Activated gamma-delta T cell treated with anti-CD3 and anti-CD28 coated beads, Interleukin-2, amount 50 U/mL, for 16 hours (primary cell): ENCODE data around the gene PALS1.

Experiments
- DNase-seq: peaks from one replicate; pipeline ENCODE4 v3.0.0-alpha.2; 2020; ENCODE audit warnings: low read depth

PALS1 gene

DNA sequence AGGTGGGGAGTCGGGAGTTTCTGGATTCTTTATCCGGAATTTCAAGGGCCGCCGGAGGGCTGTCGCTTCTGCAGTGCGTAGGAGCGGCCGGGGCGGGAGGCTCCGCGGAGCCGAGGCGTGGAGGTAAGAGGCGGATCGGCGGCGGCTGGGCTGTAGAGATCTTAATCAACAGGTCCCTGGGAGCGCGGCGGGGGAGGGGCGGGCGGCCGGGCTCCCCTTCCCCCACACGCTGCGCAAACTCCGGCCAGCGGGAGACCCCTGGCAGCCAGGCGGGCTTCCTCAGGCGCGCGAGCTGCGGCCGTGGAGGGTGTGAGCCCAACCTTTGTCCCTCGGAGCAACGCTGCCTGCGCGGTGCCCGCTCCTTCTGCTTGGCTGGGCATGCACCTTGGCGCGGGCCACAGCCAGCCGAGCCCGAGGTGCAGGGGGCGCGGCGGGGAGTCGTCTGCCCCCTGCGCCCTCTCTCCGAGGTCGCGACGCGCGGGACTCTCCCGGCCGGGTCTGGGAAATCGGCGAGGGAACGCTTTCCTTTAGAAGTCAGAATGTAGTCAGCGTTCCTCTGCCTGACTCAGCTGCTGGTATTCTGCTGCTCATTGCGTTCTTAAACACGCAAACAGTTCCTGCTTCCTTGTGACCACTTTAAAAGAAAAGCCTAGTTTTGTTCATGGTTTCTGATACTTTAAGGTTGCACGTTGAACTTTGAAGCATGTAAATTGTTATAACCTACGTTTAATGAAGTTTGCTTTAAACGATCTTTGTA lies at the start of gene PALS1:
Gene PALS1 (plus strand): TSS at position 25 of the 757 bp plus-strand sequence. CDS start 37,736 bp downstream, outside the sequence.
- DNase-seq: no peak

DNA sequence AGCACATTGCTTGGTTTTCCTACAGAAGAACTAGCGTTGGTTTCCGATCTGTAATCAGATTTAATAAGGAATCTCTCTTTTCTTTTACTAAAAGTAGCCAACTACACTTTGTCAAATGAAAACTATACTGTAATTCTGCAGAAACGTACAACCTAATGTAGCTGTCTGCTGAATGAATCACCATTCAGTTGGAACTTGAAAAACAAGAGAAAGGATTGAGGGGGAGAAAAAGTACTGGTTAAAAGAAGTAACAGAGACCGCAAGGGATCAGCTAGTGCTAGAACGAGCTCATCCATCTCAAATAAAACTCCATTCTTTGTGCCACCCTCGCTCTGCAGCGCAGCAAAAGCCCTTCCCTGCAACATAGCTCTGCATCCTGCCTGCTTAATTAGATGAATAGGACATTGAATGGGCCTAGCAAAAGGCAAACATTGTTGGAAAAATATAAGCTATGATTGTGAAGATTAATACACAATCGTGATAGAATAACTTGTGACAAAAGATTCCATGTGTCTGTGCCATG lies 49.4 kb upstream of the PALS1 start:
- DNase-seq: no peak

DNA sequence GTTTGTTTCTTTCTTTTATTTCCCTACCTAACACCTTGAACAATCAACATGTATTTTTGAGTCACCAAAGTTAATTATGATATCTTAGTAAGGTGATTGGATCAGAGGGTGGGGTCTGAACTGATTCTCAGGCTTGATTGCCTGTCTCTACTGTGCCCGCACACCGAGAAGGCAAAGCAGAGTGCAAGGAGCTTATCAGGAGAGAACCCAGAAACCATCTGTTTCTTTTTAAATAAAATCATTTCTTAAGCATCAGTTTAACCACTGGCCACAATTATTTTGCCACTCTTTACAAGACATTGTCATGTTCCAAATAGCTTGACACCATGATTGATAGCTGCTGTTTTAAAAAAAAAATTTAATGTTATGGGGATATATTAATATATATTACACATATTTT lies 48.9 kb upstream of the PALS1 start:
- DNase-seq: no peak

DNA sequence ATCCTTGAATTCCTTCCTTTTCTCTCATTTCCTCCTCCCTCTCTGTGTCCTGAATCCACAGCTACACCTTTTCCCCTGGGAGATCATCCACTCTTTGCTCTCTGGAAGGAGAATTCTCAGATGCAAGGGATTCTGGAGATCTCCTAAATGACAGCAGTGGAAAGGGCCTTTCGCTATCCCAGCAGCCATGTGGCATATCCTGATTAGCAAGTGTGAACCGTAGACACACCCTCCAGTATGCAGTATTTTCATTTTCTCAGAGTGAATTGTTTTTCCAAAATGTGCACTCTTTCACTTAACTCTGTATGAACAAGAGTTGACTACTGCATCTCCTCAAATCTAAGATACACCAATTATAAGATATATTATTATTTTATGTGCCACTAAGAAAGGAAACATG lies 46.0 kb upstream of the PALS1 start:
- no peak for DNase-seq

DNA sequence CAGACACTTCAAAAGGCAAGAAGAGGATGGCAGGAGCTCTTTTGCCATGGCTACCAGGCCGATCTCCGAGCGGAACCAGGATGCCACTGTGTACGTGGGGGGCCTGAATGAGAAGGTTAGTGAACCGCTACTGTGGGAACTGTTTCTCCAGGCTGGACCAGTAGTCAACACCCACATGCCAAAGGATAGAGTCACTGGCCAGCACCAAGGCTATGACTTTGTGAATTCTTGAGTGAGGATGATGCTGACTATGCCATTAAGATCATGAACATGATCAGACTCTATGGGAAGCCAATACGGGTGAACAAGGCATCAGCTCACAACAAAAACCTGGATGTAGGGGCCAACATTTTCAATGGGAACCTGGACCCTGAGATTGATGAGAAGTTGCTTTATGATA lies 42.2 kb upstream of the PALS1 start:
- DNase-seq: no peak

DNA sequence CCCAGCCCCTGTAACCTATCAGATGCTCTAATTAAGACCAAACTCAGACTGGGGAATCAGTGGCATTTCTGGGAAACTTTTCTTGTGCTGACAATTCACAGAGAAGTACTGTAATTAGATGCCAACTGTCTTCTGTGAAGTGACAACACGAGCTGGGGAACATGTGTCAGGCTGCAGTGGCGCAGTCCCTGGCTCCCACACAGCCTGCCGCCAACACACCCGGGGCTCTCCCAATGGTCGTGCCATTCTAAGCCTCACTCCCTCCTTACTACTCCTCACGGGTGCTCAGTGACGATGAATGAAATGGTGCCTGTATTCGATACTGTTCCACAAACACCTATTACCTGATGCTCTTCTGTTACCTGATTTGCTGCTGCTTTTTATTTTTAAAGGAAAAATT lies 33.4 kb upstream of the PALS1 start:
- DNase-seq: no peak

DNA sequence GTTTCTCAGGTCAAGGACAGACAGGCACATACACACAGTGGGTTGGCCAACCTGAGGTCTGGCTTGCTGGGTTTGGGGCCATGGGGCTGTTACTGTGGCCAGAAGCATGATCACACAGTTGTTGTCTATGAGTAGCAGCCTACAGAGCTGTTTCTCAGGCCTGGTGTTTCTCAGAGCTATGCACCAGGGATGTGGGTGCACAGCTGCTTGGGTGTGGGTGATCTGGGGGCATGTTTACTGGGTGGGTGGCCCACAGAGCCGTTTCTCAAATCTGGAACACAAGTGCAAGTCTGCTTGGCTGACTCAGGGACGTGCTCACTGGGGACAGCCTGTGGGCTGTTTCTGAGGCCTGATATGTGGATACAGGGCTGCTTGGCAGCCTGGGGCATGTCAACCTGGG lies 23.1 kb upstream of the PALS1 start:
- no peak for DNase-seq

DNA sequence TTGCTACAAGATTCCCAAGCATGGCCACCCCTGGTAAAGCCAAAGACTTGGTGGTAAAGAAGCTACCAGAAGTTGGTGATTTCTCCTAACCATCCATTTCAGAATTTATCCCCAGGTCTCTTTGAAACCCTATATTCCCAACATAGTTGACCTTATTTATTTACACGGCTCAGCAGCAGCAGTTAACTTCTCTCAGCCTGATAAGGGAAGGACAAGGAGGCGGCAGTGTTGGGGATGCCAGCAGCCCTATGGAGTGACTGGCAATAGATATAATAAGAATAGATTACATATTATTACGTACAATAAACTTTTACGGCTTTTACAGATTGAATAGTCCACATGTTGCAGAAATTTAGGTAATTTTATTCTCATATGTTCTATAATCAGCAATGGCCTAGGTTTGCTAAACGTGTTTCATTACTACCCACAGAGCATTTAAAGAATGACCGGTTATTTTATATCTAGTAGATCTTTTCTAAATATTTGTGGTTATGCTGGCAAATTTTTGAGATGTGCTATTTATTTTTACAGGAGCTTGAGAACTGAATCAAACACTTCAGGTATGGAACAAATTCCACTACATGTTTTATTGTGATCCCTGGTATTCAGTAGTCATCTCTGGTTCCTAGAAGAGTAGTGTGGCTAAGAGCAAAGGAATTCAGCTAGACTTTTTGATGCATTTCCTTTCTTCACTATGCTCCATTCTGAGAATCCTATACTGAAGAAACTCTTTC lies 19.8 kb upstream of the PALS1 start:
- no peak for DNase-seq

DNA sequence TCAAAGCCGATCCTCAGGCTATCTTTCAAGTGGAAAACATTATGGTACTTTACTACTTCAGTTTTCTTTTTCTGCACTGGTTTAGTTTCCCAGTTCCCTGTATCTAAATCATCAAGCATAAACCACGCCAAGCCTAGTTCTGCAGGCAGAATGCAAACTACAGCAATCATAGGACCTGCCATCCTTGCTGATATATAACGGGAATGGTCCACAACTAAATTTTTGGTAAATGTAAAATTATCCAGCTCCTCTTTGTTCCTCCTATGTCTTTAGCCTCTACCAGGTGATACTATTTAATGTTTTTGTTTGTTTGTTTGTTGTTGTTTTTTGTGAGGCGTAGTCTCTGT lies 19.3 kb upstream of the PALS1 start:
- no peak for DNase-seq

DNA sequence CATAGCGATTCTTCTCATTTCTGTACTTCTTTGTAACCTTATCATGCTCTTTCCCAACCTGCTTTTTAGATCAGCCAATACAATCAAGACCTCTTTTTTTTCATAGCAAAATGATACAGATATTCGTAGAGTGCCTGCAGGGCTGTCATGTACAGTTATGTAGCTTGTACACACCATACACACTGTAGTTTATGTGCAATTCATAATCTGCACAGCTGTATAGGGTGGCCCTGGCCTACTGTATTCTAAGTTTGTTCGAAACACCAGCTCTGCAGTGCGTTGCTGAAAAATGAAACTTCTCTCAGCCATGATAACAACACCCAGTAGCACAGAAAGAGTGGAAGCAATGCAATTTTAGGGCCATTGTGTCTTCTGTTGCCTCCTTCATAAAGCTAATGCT lies 15.7 kb upstream of the PALS1 start:
- DNase-seq: no peak

DNA sequence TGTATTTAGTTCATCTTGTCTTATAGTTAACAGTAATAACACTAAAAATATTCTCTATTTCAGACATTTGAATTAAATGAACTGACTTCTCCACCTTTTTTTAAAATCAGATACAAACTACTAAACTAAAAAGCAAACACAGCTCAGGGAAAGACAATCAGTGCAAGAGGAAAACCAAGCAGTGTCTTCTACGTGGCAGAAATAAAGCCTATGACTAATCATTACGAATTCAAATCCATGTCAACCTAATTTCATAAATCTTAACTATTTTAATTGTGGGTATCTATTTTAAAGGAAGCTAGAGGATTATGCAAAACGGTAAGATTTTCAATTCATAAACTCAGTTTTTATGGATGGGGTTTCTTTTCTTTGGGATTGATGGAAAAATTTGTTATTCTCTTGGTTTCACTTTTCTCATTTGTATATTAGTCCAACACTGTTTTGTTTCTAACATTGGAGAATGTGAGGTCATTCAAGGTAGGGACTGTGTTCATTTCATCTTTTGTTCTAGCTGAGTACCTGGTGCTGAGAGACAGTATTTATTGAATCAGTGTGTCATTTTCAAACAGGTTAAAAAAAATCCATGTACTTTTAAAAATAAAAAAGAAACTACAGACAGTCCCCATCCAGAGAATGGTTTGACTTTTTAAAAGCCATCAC lies 12.8 kb upstream of the PALS1 start:
- DNase-seq: no peak

DNA sequence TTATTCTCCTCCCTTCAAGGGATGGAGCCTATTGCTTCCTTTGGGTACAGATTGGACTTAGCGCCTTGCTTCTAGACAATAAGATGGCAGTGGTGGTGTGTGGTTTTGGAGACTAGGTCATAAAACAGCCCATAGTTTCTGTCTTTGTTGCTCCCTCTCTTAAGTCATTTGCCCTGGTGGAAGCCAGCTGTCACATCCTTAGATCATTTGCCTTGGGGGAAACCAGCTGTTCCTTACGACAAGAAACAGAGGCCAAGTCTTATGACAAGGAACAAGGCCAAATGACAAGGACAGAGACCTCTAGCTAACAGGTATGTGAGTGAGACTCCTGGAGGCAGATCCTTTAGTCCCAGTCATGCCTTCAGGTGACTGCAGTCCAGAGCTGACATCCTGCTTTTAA lies 9.2 kb upstream of the PALS1 start:
- DNase-seq: no peak

DNA sequence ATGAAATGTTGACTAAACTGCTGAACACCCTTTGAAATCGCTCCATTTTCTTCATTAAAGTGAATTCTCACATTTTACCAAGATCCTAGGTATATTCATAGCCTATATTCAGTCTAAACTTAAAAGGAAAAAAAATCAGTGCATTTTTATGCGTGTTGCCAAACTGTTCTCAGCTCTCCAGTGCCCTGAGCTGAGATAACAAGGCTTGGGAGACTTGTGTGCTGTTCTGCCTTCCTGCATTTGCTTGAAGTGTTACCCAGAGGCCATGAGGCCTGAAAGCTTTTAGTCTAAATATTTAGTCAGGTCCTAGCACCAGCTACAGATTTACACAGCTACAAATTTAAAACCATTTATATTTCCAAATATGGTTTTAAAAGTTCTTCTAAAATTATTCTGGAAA lies 8.6 kb upstream of the PALS1 start:
- no peak for DNase-seq

DNA sequence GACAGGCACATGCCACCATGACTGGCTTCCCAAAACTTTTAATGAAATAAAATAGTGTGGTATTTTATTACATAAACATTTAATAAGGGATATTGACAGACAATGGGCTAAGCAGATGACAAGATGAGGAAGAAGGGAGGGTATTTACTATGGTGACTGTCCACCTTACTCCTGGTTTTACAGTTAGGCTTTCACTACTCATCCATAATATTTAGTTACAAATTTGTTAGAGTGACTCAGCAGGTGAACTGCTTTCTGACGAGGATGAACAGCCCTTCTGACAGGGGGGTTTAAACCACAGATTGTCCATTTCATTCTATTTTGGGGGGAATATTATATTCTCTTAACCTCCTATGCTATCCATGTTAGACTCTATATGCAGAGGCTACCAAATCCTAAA lies 3.6 kb upstream of the PALS1 start:
- no peak for DNase-seq

DNA sequence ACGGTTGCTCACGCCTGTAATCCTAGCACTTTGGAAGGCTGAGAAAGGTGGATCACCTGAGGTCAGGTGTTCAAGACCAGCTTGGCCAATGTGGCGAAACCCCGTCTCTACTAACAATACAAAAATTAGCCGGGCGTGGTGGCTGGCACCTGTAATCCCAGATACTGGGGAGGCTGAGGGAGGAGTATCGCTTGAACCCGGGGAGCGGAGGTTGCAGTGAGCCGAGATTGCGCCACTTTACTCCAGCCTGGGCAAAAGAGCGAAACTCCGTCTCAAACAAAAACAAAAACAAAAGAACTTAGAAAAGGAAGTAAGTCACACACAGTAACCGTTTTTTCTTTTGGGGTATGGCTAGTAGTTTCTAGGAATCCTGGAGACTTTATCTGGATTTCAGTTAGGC lies 1.7 kb upstream of the PALS1 start:
- no peak for DNase-seq

DNA sequence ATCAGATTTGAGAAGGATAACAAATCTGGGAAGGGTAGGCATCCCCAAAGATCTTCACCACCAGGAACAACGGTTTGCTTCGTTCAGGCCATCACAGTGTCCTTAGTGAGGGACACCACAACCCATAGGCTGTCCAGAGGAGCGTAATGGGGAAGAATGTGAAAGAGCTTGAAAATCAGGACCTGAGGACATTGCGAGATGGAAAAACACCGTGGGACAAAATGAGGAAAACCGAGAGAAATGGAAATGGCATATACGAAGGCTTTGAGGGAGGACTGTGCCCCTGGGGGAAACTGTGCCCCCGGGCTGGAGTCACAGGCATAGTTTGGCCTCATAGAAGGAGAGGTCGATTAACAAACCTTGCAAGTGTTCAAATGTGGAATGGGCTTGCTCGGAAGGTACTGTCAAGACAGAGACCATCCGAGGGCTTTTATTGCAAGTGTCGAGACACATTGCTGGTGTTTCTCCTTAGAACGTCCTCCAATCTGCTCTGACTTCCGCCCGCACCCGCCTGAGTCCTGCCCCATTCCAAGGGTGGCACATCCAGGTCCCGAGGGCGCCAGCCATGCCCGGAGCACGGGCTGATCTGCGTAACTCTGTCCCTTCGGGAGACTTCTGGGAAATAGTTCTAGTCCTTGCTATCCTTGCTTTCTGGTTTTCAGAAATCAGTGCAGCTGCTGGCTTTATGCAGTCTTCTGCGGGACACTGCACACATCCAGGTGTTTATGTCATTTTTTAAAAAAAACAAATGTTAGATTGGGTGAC lies 885 bp upstream of the PALS1 start:
- DNase-seq: no peak

DNA sequence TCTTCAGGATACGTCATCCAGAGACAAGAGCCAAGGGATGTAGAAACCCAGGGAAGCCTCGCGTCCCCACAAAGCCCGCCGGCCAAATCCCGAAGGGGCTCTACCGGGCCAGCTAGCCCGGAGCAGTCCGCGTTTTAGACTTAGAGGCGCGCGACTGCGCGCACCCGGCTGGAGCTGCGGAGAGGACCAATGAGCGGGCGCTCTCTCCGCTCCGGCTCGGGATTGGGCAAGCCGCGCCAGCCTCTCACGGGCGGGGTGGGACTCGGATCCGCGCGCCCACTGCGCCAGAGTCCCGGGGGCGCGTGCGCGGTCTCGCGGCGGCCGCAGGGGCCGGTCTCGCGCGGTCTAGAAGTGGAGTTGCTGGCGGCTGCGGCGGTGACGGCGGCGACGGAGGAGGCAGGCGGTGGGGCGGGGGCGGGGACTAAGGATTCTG lies 241 bp upstream of the PALS1 start:
- peak; percentile 84 for DNase-seq

DNA sequence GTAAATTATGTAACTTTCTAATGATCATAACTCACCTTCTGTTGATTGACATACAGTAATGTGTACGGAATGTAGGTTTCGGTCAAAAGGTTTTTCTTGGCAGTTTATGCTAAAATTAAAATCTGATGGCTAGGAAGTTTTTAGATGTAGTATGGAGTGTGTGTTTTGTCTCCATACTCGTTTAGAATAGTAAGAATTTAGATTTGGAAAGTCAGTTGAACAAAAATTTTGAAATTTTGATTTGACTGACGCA lies 859 bp downstream of the PALS1 start:
- no peak for DNase-seq

DNA sequence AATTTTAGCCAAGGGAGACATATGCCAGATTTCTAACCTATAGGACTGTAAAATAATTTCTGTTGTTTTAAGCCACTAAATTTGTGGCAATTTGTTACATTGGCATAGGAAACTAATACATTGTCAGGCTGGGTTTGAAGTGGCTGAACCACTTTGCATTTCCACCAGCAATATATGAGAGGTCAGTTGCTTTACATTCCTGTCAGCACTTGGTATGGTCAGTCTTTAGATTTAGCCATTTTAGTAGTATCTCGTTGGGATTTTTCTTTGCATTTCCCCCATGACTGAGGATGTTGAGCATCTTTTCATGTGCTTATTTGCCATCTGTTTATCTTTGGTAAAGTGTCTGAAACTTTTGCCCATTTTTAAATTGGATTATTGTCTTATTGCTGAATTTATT lies 3.9 kb downstream of the PALS1 start:
- no peak for DNase-seq

DNA sequence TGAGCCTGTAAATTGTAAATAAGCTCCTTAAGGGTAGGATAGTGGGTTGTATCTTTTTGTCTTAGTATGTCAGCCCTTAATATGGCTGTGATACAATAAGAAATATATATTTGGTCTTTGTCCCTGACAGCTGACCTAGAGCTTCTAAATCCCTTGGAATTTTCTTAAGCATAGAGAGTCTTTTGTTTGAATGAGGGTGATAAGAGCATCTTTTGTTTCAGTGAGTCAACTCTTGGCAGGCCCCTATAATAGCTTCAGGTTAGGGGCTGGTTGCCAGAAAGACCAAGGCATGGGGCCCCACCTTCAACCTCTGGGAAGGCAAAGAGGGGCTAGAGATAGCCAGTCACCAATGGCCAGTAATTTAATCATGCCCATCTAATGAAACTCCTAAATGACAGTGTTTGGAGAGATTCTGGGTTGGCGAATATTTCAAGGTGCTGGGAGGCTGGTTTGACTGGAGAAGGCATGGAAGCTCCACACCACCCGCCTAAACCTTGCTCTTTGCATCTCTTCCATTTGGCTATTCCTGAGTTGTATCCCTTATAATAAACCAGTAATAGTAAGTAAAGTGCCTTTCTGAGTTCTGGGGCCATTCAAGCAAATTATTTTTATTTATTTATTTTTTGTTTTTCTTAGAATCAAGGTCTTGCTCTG lies 10.5 kb downstream of the PALS1 start:
- DNase-seq: no peak

DNA sequence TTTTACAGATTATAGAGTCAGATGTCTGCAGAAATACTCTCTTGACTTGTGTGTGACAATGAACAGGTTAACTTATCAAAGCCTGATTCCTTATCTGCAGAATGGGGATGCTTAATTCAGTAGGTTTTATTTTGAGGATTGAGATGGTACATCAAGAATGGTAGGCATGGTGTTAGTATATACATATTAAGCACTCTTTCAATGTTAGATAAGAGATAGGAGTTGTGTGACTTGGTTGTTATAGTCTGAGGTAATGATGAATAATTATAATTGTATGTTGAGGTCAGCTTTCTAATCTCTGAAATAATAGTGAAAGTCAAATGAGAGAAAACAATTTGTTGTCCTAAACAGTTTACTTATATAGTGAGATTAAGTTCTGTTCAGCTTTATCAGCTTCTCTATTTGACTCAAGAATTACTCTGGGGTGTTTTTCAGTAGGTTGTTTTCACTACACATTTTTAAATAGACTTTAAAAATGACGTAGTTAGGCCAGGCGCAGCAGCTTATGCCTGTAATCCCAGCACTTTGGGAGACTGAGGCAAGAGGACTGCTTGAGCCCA lies 11.9 kb downstream of the PALS1 start:
- DNase-seq: no peak

DNA sequence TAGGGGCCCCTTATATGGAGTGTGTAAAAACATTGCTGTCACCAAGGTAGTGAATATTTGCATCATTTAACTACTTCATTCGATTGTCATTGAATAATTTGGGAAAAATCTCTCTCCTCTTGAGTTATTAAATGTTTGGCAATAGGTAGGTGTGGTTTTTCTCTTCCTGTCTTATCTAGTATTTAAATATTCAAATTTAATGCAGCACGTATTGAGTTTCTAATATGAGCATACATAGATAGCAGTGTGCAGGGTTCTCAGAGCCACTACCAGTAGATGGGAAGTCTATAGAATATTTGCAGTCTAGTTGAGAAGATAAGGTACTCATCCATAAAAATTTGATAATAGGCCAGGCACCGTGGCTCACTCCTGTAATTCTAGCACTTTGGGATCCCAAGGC lies 16.7 kb downstream of the PALS1 start:
- no peak for DNase-seq
